HG02884 (cell line): ENCODE results near the gene ADAMTS2.
"Not testable (repeated sequence)": the region's sequence is repeated elsewhere in the genome, so short reads cannot be mapped to it uniquely, and the experiment has no call there.

ENCODE experiments used
- ATAC-seq: cut with Tn5 transposase; IDR thresholded peaks from one replicate; pipeline ENCODE4 v1.9.1; 2021; ENCODE audit warnings: mild to moderate bottlenecking, moderate library complexity; ENCODE audit not compliant: unreplicated experiment

Gene ADAMTS2

DNA sequence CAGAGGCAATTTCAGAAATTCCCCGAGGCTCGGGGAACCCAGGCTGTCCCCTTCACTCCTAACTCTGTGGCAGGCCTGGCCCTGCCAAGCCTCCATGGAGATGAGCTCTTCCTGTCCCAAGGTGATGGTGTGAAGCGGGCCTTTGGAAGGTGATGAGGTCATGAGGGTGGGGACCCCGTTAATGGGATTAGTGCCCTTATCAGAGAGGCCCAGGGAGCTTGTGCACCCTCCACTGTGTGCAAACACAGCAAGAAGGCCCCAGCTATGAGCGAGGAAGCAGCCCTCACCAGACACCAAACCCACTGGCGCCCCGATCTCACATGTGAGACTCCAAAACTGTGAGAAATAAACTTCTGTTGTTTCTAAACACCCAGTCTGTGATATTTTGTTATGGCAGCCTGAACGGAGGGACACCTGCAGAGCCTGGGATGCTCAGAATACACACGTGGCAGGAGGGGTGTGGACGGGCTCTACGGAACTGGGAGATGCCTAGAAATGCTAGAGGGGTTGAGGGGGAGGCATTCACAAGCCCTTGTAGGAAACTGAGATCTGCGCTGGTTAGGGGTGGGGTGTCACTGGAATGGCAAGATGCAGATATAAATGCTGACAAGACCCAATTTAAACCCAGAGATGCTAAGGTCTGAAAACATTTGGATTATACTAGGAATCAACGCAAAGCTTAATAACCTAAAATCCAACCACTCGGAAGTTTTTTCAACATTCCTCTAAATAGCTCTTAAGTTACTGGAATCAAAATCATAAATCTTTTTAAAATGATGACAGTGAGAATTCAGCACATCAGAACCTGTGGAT lies 46.9 kb downstream of the ADAMTS2 start:
- no peak for ATAC-seq

DNA sequence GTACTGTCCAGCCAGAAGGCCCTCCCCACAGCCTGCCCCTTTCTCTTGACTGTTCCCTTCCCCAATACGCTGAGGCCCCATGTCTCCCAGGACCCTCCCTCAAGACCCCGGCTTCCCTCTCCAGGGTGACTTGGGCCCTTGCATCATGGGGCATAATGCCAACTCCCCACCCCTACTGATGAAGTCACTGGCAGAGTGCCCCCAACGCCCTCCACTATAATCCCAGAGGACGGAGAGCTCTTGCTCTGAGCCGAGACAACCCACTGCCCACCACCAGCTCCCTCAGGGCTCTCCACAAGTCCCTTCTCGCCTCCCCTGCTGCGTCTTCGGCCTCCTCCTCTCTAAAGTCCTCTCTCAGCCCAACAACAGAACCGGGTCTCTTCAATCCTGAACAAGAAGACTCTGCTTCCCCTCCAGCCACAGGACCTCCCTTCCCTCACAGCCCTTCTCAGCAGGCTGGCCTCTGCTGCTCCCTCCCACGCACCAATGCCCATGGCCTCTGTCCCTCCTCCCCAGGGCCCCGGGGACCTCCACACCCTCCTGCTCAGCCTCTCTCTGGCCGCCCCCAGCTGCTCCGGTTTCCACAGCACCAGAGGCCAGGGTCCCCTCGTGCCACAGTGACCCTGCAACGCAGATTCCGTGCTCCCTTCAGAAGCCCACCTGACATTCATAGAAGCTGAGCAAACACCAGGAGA lies 47.6 kb downstream of the ADAMTS2 start:
- no peak for ATAC-seq

GRCh38 chr5:179297026-179297425 lies 48.2 kb downstream of the ADAMTS2 start:
- no peak for ATAC-seq

- ATAC-seq = no peak
Measured at GRCh38 chr5:179296150-179296821, 49.0 kb downstream of the ADAMTS2 start.

GRCh38 chr5:179295778-179296149 lies 49.5 kb downstream of the ADAMTS2 start:
- no peak for ATAC-seq

DNA sequence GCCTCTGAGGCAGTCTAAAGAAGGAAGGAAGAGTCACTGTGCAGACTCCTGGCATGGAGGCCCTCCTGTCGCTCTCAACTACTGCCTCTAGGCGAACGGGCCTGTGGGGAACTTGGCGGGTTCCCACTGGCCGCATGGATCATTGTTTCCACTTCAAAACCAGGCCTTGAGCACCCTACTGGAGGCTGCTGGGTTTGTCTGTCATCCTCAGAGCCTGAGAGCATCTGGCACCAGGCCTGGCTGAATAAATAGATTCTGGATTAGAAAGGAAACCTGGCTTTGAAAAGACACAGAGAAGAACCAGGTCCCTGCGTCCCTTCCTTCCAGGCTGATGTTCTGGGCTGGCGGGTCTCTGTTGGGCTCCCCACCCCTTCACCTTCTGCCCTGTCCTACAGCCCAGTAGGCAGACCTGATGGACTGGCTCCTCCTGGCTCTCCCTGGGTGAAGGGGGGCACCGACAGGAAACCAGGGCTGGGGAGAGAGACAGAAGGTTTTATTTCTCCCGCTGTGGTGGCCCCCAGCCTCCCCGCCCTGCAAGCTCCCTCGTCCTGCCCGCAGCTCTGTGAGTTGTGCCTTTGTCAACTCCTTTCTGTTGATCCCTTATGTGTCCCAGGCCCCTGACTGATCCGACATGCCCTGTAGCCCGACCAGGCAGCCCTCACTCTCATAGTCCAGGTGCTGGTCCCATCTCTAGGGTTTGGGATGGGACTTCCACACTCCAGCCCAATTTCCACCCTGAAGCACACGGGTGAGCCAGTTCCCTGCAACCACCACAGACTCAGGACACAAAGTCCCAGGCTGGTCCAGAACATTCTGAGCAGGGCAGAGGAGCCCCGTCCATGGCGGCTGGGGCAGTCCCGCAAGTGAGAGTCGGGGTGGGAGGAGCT lies 50.1 kb downstream of the ADAMTS2 start:
- no peak for ATAC-seq

DNA sequence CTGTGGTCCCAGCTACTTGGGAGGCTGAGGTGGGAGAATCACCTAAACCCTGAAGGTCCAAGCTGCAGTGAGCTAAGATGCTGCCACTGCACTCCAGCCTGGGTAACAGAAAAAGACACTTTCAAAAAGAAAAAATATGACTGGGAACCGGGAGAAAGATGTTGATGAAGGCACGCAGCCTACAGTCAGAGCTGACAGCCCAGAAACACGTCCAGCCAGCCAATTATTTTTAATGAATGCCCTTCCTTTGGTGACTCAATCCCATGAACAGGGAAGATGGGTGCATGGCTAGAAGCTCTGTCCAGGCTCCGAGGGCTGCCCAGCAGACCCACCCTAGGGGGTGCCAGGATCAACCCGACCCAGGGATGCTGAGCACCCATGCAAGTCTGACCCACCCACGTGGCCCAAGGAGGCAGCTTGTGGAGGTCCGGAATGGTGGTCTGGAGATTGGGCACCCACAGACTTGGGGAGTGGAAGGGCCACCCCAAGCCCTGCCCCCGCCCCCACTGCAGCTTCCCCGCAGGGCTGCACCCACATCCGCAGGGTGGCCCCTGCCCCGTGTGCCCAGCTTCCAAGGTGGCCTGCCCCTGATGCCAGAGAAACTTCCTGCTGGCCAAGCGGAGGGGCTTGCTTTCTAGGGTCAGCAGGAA lies 51.0 kb downstream of the ADAMTS2 start:
- no peak for ATAC-seq

GRCh38 chr5:179292681-179293635 lies 52.3 kb downstream of the ADAMTS2 start:
- ATAC-seq = no peak

- ATAC-seq = no peak
Measured at GRCh38 chr5:179292202-179292601, 53.1 kb downstream of the ADAMTS2 start.

GRCh38 chr5:179290681-179291540 lies 54.4 kb downstream of the ADAMTS2 start:
- ATAC-seq = no peak

DNA sequence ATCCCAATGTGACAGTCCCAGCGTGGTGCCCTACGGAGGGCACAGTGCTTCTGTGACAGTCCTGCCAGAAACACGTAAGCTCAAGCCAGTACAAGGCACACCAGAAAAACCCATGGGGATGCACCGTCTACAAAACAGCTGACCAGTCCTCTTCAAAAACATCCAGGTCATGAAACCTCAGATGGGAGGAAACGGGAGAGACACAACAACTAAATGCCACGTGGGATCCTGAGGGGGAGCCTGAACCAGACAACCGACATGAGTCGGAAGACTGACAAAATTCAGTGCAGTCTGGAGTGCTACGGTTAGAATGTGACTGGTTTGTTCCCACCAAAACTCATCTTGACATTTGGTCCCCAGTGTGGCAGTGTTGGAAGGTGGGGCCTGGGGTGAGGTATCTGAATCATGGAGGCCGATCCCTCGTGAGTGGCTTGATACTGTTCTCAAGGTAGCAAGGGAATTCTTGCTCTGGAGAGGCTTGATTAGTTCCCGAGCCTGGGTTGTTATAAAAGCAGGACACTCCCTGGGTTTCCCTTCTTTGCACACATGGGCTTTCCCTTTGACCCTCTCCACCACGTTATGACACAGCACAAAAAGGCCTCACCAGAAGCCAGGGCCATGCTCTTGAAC lies 55.4 kb downstream of the ADAMTS2 start:
- ATAC-seq = no peak

GRCh38 chr5:179288809-179289185 lies 56.5 kb downstream of the ADAMTS2 start:
- no peak for ATAC-seq

GRCh38 chr5:179288101-179288808 lies 57.0 kb downstream of the ADAMTS2 start:
- no peak for ATAC-seq

DNA sequence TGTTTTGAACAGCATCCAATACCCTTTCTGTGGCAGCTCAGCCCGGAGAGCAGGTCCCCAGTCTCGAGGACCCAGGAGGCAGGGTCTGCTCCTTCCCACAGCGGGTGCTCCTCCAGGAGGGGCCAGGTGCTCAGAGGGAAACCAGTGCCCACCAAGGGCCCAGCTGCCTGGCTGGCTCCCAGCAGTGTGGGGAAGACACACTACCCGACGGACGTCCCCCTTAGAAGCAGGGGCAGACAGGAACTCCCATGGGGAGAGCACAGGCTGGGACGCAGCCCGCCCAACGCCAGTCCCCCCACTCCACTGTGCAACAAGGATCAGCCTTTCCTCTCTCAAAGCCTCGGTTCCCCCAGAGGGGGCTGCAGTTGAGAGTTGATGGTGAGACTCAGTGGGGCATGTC lies 57.6 kb downstream of the ADAMTS2 start:
- no peak for ATAC-seq

- ATAC-seq = no peak
Measured at GRCh38 chr5:179287071-179287470, 58.2 kb downstream of the ADAMTS2 start.

DNA sequence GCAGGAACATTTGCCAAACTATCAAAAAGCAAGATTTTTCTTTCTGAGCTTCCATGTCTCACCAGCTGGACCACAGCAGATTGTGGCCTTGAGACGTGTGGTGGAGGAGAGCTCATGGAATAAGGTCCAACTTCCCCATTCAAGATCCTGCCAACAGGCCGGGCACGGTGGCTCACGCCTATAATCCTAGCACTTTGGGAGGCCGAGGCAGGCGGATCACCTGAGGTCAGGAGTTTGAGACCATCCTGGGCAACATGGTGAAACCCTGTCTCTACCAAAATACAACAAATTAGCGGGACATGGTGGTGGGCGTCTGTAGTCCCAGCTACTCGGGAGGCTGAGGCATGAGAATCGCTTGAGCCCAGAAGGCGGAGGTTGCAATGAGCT lies 59.5 kb downstream of the ADAMTS2 start:
- not testable (repeated sequence) for ATAC-seq
